CD4-positive, CD25-positive, alpha-beta regulatory T cell (primary cell): ENCODE measurements around the gene RPS6KA2. TPM values are rescaled to one million over a fixed set of nuclear protein-coding genes. Genes with fewer than 3 reads are reported as not detected.

Experiments used
- ATAC-seq, 2 donors: fragments of 150-1000 bp; cut with Tn5 transposase; one replicate each; pipeline ENCODE4 v1.10.0; 2021; ENCODE audit warnings: low read depth in 2 of 2, moderate number of reproducible peaks in 2 of 2, moderate library complexity in 1 of 2
- DNase-seq, 3 donors: peaks; one replicate each; pipeline versions ENCODE4 v3.0.0 to v3.0.0-alpha.2; 2012 to 2022; ENCODE audit warnings: mixed read lengths in 1 of 3
- H3K27ac ChIP-seq: one replicate; pipeline ENCODE4 v1.7.0; 2013; ENCODE audit warnings: mild to moderate bottlenecking, low read length; ENCODE audit not compliant: insufficient read depth, poor library complexity, severe bottlenecking
- H3K27me3 ChIP-seq: one replicate; pipeline ENCODE4 v1.7.0; 2013; ENCODE audit warnings: low read length; ENCODE audit not compliant: control insufficient read depth, insufficient read depth
- H3K36me3 ChIP-seq: one replicate; pipeline ENCODE4 v1.7.0; 2013; ENCODE audit warnings: mild to moderate bottlenecking, low read length, moderate library complexity; ENCODE audit not compliant: control insufficient read depth, insufficient read depth
- H3K4me1 ChIP-seq: 2 replicates; pipeline ENCODE4 v1.7.0; 2013; ENCODE audit warnings: mild to moderate bottlenecking, low read length; ENCODE audit not compliant: insufficient read depth, control insufficient read depth, poor library complexity, severe bottlenecking
- H3K4me3 ChIP-seq: one replicate; pipeline ENCODE4 v1.7.0; 2013; ENCODE audit warnings: low read depth, mild to moderate bottlenecking, low read length, moderate library complexity
- H3K9me3 ChIP-seq, 2 experiments: 1 replicate in 1 of 2; 2 replicates in 1 of 2; pipeline ENCODE4 v1.7.0; 2013; ENCODE audit warnings: low read length in 2 of 2, mild to moderate bottlenecking in 1 of 2, moderate library complexity in 1 of 2; ENCODE audit not compliant: control insufficient read depth in 2 of 2
- H3K27ac Mint-ChIP-seq, 3 donors: one replicate each; pipeline ENCODE4 v1.8.0; 2020 to 2022; ENCODE audit warnings: mild to moderate bottlenecking in 3 of 3, mixed read lengths in 3 of 3, moderate library complexity in 2 of 3
- H3K27me3 Mint-ChIP-seq: one replicate; pipeline ENCODE4 v1.8.0; 2022; ENCODE audit warnings: mild to moderate bottlenecking, mixed read lengths
- H3K36me3 Mint-ChIP-seq: one replicate; pipeline ENCODE4 v1.8.0; 2020; ENCODE audit warnings: mixed read lengths
- H3K4me1 Mint-ChIP-seq, 4 donors: one replicate each; pipeline ENCODE4 v1.8.0; 2020 to 2022; ENCODE audit warnings: mixed read lengths in 4 of 4, mild to moderate bottlenecking in 1 of 4
- H3K4me3 Mint-ChIP-seq, 4 donors: one replicate each; pipeline ENCODE4 v1.8.0; 2020 to 2022; ENCODE audit warnings: mild to moderate bottlenecking in 4 of 4, mixed read lengths in 4 of 4, moderate library complexity in 3 of 4
- H3K9me3 Mint-ChIP-seq, 7 donors: one replicate each; pipeline ENCODE4 v1.8.0; 2020 to 2022; ENCODE audit warnings: mixed read lengths in 7 of 7, mild to moderate bottlenecking in 3 of 7, moderate library complexity in 2 of 7
- polyA plus RNA-seq, 4 donors: library from polyadenylated mRNA; unstranded; fragments of 300-500 nt; fragmentation: Illumina TruSeq; gene quantifications; one replicate each; pipeline ENCODE4 v1.2.3, GENCODE V29; 2021
- total RNA-seq: library from RNA; stranded (reverse); gene quantifications from one replicate; pipeline ENCODE4 v1.2.3, GENCODE V29; 2022

The RPS6KA2 gene
- 5.2 TPM for total RNA-seq
- 1 to 10 TPM; 3.3 to 7.4 (median 4.6) TPM for polyA plus RNA-seq

DNA sequence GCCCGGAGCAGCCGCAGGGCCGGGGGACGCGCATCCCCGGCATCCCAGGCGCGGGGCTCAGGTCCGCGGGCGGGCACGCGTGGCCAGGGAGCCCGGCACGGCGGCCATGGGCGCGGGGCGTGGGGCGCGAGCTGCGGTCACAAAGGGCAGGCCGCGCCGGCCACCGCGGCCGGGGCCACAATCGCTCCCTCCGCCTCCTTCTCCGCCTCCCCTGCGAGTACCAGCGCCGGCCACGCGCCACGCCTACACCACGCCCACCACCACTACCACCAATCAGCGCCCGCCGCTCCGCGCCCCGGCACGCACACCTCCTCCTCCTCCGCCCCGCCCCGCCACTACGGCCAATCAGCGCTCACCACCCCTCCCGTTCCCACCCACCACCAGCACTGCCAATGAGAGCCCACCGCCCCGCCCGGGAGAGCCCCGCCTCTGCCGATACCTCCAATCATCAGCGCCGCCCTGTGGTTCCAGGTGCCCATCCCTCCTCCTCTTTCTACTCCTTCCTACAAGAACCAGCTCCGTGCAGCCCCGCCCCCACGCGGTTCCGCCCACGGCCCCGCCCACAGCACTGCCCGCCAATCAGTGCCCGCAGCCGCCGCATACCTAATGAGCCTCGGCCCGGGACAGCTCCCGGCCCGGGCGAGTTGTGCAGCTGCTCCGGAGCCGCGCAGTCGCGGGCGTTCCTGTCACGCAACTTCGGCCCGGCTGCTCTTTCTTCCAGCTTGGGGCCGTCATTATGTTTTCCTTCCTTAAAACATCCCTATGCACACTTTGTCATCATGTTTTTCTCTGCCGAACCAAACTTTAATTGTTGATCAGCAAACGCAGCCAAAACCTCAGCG, at the start of gene RPS6KA2:
Gene RPS6KA2 (minus strand): TSS at position 219 of the 842 bp plus-strand sequence. CDS start 232 bp downstream, outside the sequence.
- Mint-ChIP-seq H3K27ac (peak within 1 kb of the TSS in 2 of 3 donors; percentile 93), H3K9me3 (peaks cover 0 to 2% (median 0%) of the 10 kb centered on the region in 7 donors), H3K27me3 (peaks cover 36% of the 10 kb centered on the region), H3K36me3 (no peaks in the 10 kb centered on the region), H3K4me3 (peak within 1 kb of the TSS; percentile 93 to 97 (median 95)), H3K4me1 (peaks cover 6 to 28% (median 20%) of the 10 kb centered on the region in 4 donors)
- Histone ChIP-seq H3K4me1 (peaks cover 27% of the 10 kb centered on the region), H3K36me3 (no peaks in the 10 kb centered on the region), H3K9me3 (no peaks in the 10 kb centered on the region), H3K27me3 (peaks cover 21% of the 10 kb centered on the region), H3K27ac (peak within 1 kb of the TSS; percentile 71), H3K4me3 (peak within 1 kb of the TSS; percentile 87)
- DNase-seq, result peak; percentile 100
- peak; percentile 90 to 94 for ATAC-seq

DNA sequence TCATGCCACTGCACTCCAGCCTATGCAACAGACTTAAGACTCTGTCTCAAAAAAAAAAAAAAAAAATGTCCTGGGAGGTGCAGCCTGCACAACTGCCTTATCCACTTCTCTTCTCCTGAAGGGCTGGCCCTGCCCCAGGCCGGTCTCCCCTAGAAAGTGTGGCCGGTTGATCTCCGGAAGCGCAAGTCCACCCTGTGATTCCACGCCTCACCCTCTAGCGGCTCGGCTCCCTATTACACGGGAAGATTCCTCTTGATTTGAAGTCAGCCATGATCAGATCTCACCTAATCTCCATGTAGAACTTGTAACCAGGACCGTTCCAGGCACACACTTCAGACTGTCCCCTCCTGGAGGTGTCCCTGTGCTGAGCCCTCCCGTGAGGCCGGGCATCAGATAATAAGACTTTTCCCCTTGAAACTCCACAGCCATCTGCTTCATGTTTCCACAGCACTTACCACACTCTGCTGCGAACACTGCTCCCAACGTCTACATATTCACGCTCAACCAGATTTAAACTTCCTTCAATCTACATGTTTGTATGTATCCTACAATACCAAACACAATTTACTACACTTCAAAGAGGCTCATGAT, 49.3 kb upstream of the RPS6KA2 start:
- Histone ChIP-seq H3K4me1 (no peaks in the 10 kb centered on the region), H3K9me3 (no peaks in the 10 kb centered on the region), H3K36me3 (no peaks in the 10 kb centered on the region), H3K27ac (no peak overlapping the region), H3K4me3 (no peak overlapping the region), H3K27me3 (peaks cover 2% of the 10 kb centered on the region)
- no peak overlapping the region for H3K4me3 Mint-ChIP-seq
- H3K36me3 Mint-ChIP-seq, result peaks cover 4% of the 10 kb centered on the region
- H3K27me3 Mint-ChIP-seq, result peaks cover 18% of the 10 kb centered on the region
- peaks cover 0 to 3% (median 0%) of the 10 kb centered on the region in 7 donors for H3K9me3 Mint-ChIP-seq
- no peak for ATAC-seq
- no peak for DNase-seq
- H3K4me1 Mint-ChIP-seq, result no peaks in the 10 kb centered on the region
- peak overlapping the region in 1 of 3 donors; percentile 2 for H3K27ac Mint-ChIP-seq

DNA sequence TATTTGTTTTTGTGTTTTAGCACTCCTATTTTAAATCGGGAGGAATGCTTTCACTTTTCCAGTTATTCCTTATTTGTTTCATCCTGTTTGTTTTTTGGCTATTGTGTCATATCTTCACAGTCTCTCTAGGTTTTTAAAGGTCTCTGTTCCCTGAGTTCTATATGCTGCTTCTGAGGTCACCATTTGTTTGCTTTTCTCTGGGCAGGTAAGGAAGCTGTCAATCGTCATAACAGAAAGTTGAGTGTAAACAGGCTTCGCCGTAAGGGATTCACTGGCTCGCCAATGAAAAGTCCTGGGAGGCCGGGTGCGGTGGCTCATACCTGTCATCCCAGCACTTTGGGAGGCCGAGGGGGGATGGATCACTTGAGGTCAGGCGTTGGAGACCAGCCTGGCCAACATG, 48.7 kb upstream of the RPS6KA2 start:
- DNase-seq (no peak), ATAC-seq (no peak)
- no peaks in the 10 kb centered on the region for H3K4me1 Mint-ChIP-seq
- Histone ChIP-seq H3K4me3 (no peak overlapping the region), H3K36me3 (no peaks in the 10 kb centered on the region), H3K27ac (no peak overlapping the region), H3K27me3 (peaks cover 3% of the 10 kb centered on the region), H3K4me1 (no peaks in the 10 kb centered on the region), H3K9me3 (no peaks in the 10 kb centered on the region)
- peaks cover 0 to 3% (median 0%) of the 10 kb centered on the region in 7 donors for H3K9me3 Mint-ChIP-seq
- H3K27me3 Mint-ChIP-seq, result peaks cover 19% of the 10 kb centered on the region
- H3K4me3 Mint-ChIP-seq, result no peak overlapping the region
- H3K27ac Mint-ChIP-seq, result no peak overlapping the region
- peaks cover 4% of the 10 kb centered on the region for H3K36me3 Mint-ChIP-seq

DNA sequence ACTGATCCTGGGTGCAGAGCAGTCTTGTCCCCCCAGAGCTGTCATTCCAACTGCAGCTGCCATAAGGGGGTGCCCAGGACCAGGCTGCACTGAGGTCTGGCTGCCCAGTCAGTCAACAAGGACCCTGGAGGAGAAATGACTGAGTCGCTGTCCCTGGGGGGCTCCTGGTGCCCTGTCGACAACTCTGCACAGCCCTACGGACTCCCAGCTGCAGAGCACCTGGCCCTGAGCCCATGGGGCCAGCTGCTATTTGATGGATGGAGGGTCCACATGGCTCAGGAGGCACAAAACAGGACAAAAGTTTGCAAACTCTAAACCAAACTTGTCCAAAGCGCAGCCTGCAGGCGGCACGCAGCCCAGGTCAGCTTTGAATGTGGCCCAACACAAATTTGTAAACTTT, 46.3 kb upstream of the RPS6KA2 start:
- ATAC-seq (no peak), DNase-seq (no peak)
- Mint-ChIP-seq H3K4me3 (no peak overlapping the region), H3K9me3 (no peaks in the 10 kb centered on the region), H3K27me3 (peaks cover 27% of the 10 kb centered on the region), H3K4me1 (no peaks in the 10 kb centered on the region), H3K36me3 (peaks cover 4% of the 10 kb centered on the region), H3K27ac (no peak overlapping the region)
- Histone ChIP-seq H3K27ac (no peak overlapping the region), H3K27me3 (peaks cover 3% of the 10 kb centered on the region), H3K4me1 (no peaks in the 10 kb centered on the region), H3K9me3 (no peaks in the 10 kb centered on the region), H3K36me3 (no peaks in the 10 kb centered on the region), H3K4me3 (no peak overlapping the region)

DNA sequence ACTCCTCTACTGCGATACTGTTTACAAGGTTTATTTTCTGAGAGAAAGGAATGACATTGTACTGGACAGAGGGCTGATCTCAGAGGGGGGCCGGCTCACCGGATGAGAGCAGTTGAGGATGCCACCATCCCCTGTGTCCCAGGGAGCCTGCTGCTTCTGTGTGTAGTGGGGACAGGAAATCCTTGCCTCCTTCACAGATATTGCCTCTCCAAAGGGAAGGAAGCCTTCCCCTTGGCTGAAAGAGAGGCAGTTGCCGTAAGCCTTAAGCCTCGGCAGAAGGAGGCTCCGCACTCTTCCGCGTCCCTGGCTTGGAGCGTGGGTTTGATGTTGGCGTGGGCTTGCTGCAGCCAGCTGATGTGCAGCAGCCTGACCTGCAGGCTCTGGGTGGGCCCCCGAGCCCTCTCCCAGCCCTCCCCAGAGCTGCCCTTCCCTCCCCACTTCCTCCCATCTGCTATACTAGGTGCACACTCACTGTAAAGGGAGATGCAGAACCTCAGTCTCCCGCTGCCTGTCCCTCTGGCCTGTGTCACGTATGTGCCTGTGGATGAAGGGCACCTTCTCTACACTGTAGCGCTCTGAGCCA, 45.7 kb upstream of the RPS6KA2 start:
- H3K9me3 Mint-ChIP-seq, result no peaks in the 10 kb centered on the region

DNA sequence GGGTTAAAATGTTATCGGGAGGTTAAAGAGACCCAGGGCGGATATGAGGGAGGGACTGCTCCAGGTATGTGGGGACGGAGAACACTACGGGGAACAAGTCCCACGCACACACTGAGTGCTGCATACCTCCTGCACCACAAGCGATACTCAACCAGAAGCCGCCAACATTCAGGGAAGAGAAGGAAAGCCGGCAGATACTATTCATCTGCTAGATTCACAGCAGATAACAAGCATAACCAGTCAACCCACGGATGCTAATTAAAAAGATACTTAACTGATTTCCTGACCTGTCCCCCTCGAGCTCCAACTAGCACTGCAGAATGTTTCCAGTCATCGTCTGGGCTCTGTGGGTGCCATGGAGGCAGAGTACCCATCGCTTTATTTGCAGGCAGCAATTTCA, 45.1 kb upstream of the RPS6KA2 start:
- no peaks in the 10 kb centered on the region for H3K36me3 ChIP-seq
- no peak overlapping the region for H3K27ac ChIP-seq
- H3K27me3 Mint-ChIP-seq, result peaks cover 36% of the 10 kb centered on the region
- no peak for DNase-seq
- no peaks in the 10 kb centered on the region for H3K4me1 ChIP-seq
- no peaks in the 10 kb centered on the region for H3K9me3 ChIP-seq
- H3K27me3 ChIP-seq, result peaks cover 3% of the 10 kb centered on the region
- no peak overlapping the region for H3K4me3 ChIP-seq
- peaks cover 4% of the 10 kb centered on the region for H3K36me3 Mint-ChIP-seq
- no peaks in the 10 kb centered on the region for H3K4me1 Mint-ChIP-seq
- no peak for ATAC-seq
- no peak overlapping the region for H3K4me3 Mint-ChIP-seq
- H3K27ac Mint-ChIP-seq, result no peak overlapping the region
- H3K9me3 Mint-ChIP-seq, result no peaks in the 10 kb centered on the region

More for the DNA sequence above, 45.7 kb upstream of the RPS6KA2 start:
- Histone ChIP-seq H3K9me3 (no peaks in the 10 kb centered on the region), H3K4me1 (no peaks in the 10 kb centered on the region), H3K4me3 (no peak overlapping the region), H3K27ac (no peak overlapping the region), H3K27me3 (peaks cover 3% of the 10 kb centered on the region), H3K36me3 (no peaks in the 10 kb centered on the region)
- peaks cover 4% of the 10 kb centered on the region for H3K36me3 Mint-ChIP-seq
- H3K4me3 Mint-ChIP-seq, result no peak overlapping the region
- no peaks in the 10 kb centered on the region for H3K4me1 Mint-ChIP-seq
- ATAC-seq, result no peak
- no peak for DNase-seq
- H3K27me3 Mint-ChIP-seq, result peaks cover 32% of the 10 kb centered on the region
- no peak overlapping the region for H3K27ac Mint-ChIP-seq

DNA sequence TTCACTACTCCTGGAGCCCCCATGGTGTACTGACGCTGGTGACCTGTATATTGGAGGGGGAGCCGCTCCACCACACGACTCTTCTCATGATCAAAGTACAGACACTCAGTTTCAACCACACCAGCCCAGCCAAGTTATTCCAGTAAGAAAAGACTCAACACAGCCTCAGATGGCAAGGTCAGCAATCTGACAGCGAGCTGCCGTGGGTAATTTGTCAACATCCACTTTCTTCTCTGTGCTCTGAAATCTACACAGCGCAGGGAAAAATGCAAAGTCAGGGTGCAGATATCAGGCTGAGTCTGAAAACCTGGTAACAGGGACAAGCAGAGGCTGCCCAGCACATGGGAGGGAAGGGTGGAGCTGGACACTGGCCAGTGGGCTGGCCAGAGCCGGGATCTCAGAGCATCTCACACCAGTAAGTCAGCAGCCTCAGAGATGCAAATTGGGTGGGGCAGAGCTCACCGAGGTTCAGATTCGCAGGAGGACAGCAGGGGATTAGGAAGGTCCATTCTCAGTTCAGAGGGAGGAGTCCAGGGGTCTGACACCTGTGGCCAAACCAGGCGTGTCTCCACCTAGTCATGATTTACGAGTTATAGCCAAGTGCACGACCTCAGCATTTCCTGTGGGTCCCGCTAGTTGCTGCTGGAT, 44.5 kb upstream of the RPS6KA2 start:
- H3K27me3 ChIP-seq, result peaks cover 3% of the 10 kb centered on the region
- no peaks in the 10 kb centered on the region for H3K9me3 Mint-ChIP-seq
- H3K36me3 Mint-ChIP-seq, result peaks cover 2% of the 10 kb centered on the region
- no peak overlapping the region for H3K4me3 ChIP-seq
- H3K4me3 Mint-ChIP-seq, result no peak overlapping the region
- no peak for ATAC-seq
- H3K27ac ChIP-seq, result no peak overlapping the region
- no peak overlapping the region for H3K27ac Mint-ChIP-seq
- no peaks in the 10 kb centered on the region for H3K36me3 ChIP-seq
- DNase-seq, result no peak
- H3K27me3 Mint-ChIP-seq, result peaks cover 36% of the 10 kb centered on the region
- no peaks in the 10 kb centered on the region for H3K4me1 ChIP-seq
- H3K9me3 ChIP-seq, result no peaks in the 10 kb centered on the region
- H3K4me1 Mint-ChIP-seq, result no peaks in the 10 kb centered on the region
